ENCODE results near the gene CSGALNACT2. TPM values are rescaled to one million over a fixed set of nuclear protein-coding genes. Genes with fewer than 3 reads are reported as not detected.

The CSGALNACT2 gene
- total RNA-seq, 4 donors from 2014 or later: 14.4 to 24.1 (median 20.0) TPM

DNA sequence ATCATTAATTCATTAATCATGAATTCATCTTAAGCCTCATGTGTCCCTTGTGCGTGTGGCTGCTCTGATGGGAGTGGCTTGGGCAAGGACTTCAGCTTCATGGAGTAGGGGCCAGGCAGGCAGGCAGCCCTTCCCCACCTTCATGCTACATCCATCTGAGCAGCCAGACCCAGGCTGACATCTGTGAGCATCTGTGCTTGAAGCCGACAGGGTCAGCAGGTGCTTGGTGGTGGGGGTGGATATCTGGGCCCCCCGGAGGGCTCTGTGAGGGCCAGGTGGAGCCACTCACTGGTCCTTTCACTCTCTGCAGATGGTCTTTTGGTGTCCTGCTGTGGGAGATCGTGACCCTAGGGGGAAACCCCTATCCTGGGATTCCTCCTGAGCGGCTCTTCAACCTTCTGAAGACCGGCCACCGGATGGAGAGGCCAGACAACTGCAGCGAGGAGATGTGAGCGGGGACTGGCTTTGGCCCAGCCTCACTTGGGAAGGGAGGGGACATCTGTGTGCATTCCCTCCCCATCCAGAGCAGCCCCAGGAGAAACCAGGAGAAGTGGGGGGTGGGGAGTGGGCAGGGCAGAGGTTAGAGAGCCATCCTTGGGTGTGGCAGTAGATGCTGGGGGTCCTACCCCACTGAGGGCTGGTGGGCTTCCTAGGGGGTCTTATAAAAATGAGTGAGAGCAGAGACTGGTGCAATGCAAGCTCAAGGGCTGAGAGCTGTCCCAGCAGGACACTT, 14.7 kb upstream of the CSGALNACT2 start:
- Histone ChIP-seq H3K4me1 (no peaks in the 10 kb centered on the region), H3K4me3 (replicated peaks in 1 of 3) (no peak overlapping the region), H3K9me3 (no peaks in the 10 kb centered on the region), H3K27me3 (no peaks in the 10 kb centered on the region), H3K36me3 (no peaks in the 10 kb centered on the region), H3K27ac (no peak overlapping the region)
- DNase-seq: no peak
- no peak for TF ChIP-seq POLR2A (IDR thresholded peaks at IDR 0.05)
- TF ChIP-seq, protein P1, sequence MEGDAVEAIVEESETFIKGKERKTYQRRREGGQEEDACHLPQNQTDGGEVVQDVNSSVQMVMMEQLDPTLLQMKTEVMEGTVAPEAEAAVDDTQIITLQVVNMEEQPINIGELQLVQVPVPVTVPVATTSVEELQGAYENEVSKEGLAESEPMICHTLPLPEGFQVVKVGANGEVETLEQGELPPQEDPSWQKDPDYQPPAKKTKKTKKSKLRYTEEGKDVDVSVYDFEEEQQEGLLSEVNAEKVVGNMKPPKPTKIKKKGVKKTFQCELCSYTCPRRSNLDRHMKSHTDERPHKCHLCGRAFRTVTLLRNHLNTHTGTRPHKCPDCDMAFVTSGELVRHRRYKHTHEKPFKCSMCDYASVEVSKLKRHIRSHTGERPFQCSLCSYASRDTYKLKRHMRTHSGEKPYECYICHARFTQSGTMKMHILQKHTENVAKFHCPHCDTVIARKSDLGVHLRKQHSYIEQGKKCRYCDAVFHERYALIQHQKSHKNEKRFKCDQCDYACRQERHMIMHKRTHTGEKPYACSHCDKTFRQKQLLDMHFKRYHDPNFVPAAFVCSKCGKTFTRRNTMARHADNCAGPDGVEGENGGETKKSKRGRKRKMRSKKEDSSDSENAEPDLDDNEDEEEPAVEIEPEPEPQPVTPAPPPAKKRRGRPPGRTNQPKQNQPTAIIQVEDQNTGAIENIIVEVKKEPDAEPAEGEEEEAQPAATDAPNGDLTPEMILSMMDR (IDR thresholded peaks at IDR 0.05): no peak
- intact Hi-C loops (cut with DNase I): no loop called here
- WGBS, 2 donors: 85 to 87% methylated on average over 6 to 9 of the region's 9 CpGs

DNA sequence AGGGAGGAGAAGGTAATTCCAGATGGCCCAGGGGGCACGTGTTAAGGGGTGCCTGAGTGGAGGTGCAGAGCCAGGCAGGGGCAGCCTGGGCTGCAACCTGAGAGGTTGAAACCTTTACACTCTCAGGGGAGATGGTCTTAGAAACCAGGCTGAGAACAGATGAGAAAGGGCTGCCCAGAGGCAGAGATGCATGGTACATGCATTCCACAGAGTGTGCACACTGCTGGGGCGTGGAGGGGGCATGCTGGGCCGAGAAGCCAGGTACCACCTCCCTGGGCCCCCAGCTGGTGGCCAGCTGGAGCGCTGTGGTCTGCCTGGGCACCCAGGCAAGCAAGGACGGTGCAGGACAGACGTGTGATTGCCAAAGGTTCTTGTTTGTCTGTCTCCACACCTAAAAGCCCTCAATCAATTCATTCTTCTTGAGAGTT, 14.1 kb upstream of the CSGALNACT2 start:
- intact Hi-C loops (cut with DNase I): no loop called here
- H3K27me3 ChIP-seq: no peaks in the 10 kb centered on the region
- no peak overlapping the region for H3K27ac ChIP-seq
- TF ChIP-seq, protein P1 (IDR thresholded peaks at IDR 0.05): no peak
- no peak for TF ChIP-seq POLR2A (IDR thresholded peaks at IDR 0.05)
- DNase-seq: no peak
- no peaks in the 10 kb centered on the region for H3K9me3 ChIP-seq
- no peaks in the 10 kb centered on the region for H3K36me3 ChIP-seq
- H3K4me3 ChIP-seq (replicated peaks in 1 of 3): no peak overlapping the region
- H3K4me1 ChIP-seq: no peaks in the 10 kb centered on the region
- 76 to 85% methylated on average over 6 of the region's 6 CpGs for WGBS, 2 donors

DNA sequence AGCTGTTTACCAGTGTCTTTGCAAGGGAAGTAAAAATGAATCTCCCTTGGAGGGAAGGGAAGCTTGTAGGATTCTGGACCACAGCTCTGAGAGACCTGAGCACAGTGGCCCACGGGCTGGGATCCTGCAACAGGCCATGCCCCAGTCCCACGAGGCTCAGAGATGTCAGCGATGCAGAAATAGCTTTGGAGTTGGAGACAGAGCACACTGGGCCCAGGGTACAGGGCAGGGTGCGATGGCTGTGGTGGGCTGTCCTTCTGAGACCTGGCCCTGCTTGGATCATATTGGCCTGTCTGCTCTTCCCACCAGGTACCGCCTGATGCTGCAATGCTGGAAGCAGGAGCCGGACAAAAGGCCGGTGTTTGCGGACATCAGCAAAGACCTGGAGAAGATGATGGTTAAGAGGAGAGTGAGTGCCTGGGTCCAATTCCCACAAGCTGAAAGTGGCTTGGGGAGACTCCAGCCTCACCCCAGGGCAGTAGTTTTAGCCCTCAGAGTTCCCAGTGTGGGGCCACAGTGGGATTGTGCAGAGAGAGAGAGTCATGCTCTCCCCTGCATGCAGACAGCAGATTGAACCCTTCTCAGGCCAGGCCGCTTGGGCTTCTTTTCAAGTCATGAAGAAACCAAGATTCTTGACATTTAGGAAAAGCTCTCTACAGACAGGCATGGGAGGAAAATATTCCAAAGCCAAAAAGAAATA, 13.5 kb upstream of the CSGALNACT2 start:
- Histone ChIP-seq H3K4me1 (no peaks in the 10 kb centered on the region), H3K27ac (no peak overlapping the region), H3K27me3 (no peaks in the 10 kb centered on the region), H3K36me3 (no peaks in the 10 kb centered on the region), H3K9me3 (no peaks in the 10 kb centered on the region), H3K4me3 (replicated peaks in 1 of 3) (no peak overlapping the region)
- intact Hi-C loops (cut with DNase I): no loop called here
- 94% methylated on average over 8 to 9 of the region's 9 CpGs for WGBS, 2 donors
- no peak for DNase-seq
- TF ChIP-seq POLR2A (IDR thresholded peaks at IDR 0.05): no peak
- TF ChIP-seq, protein P1 (IDR thresholded peaks at IDR 0.05): no peak

DNA sequence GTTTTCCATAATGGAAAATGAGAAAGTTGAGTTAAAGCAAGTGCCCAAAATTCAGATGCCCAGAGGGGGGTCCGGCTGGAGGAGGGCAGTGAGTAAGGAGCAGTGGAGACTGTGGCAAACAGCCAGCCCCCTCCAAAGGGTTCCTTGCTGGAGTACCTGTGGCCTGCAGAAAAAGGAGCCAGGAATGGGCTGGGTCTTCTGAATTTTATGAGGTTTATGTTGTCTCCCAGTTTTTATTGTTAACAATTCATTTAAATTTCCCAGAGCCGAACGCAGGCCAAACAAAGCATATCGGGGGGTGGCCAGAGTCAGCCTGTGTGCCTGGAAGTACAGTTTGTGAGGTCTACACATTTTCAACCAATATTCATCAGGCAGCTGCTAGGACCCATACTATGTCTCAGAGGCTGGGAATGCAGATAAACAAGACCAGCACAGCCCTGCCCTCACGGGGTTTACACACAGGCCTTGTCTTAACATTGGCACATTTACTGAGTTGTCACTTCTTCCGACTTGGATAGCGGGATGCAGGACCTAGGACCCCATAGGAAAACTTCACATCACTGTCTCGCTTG, 12.9 kb upstream of the CSGALNACT2 start:
- TF ChIP-seq, protein P1 (IDR thresholded peaks at IDR 0.05): no peak
- TF ChIP-seq POLR2A (IDR thresholded peaks at IDR 0.05): no peak
- Histone ChIP-seq H3K27ac (no peak overlapping the region), H3K4me3 (replicated peaks in 1 of 3) (no peak overlapping the region), H3K27me3 (no peaks in the 10 kb centered on the region), H3K4me1 (no peaks in the 10 kb centered on the region), H3K9me3 (no peaks in the 10 kb centered on the region), H3K36me3 (no peaks in the 10 kb centered on the region)
- intact Hi-C loops (cut with DNase I): no loop called here
- DNase-seq: no peak
- 92 to 97% methylated on average over 8 of the region's 8 CpGs for WGBS, 2 donors

Data from thyroid gland (tissue), 4 donors.